HG03097 (cell line): ENCODE results near the gene CLNK.
A peak's percentile ranks its signal among the peaks of the same experiment; 100 is the strongest.

Source experiments
- ATAC-seq: cut with Tn5 transposase; IDR thresholded peaks from one replicate; pipeline ENCODE4 v1.9.1; 2021; ENCODE audit not compliant: unreplicated experiment, low FRiP score

Gene CLNK

GRCh38 chr4:10684631-10685030, at the start of gene CLNK:
Gene CLNK (minus strand): TSS chr4:10684768. CDS start chr4:10667869, 16,899 bp downstream.
- peak; percentile 87 for ATAC-seq

GRCh38 chr4:10733481-10734062, 49.0 kb upstream of the CLNK start:
- no peak for ATAC-seq

- no peak for ATAC-seq
Measured at GRCh38 chr4:10732914-10733415, 48.4 kb upstream of the CLNK start.

- ATAC-seq = no peak
Measured at GRCh38 chr4:10732235-10732913, 47.8 kb upstream of the CLNK start.

GRCh38 chr4:10731690-10732089, 47.1 kb upstream of the CLNK start:
- ATAC-seq = peak; percentile 30

GRCh38 chr4:10731162-10731561, 46.6 kb upstream of the CLNK start:
- no peak for ATAC-seq

- ATAC-seq = peak; percentile 55
Measured at GRCh38 chr4:10730590-10730989, 46.0 kb upstream of the CLNK start.

- ATAC-seq = peak; percentile 45
Measured at GRCh38 chr4:10730019-10730418, 45.5 kb upstream of the CLNK start.

GRCh38 chr4:10729366-10729765, 44.8 kb upstream of the CLNK start:
- no peak for ATAC-seq

- ATAC-seq = no peak
Measured at GRCh38 chr4:10728016-10728415, 43.4 kb upstream of the CLNK start.

GRCh38 chr4:10727140-10727880, 42.7 kb upstream of the CLNK start:
- no peak for ATAC-seq

GRCh38 chr4:10722957-10723356, 38.4 kb upstream of the CLNK start:
- ATAC-seq = peak; percentile 93

GRCh38 chr4:10721616-10722015, 37.0 kb upstream of the CLNK start:
- ATAC-seq = no peak

- ATAC-seq = no peak
Measured at GRCh38 chr4:10716163-10716562, 31.6 kb upstream of the CLNK start.

- ATAC-seq = no peak
Measured at GRCh38 chr4:10715696-10716095, 31.1 kb upstream of the CLNK start.

- no peak for ATAC-seq
Measured at GRCh38 chr4:10715135-10715534, 30.6 kb upstream of the CLNK start.

- no peak for ATAC-seq
Measured at GRCh38 chr4:10713591-10713990, 29.0 kb upstream of the CLNK start.

GRCh38 chr4:10706236-10706635, 21.7 kb upstream of the CLNK start:
- no peak for ATAC-seq

GRCh38 chr4:10704430-10704810, 19.9 kb upstream of the CLNK start:
- no peak for ATAC-seq

- ATAC-seq = no peak
Measured at GRCh38 chr4:10703766-10704429, 19.3 kb upstream of the CLNK start.

- no peak for ATAC-seq
Measured at GRCh38 chr4:10703156-10703555, 18.6 kb upstream of the CLNK start.
